HEK293 (cell line): ENCODE data around the gene OSTM1.

Source experiments
- CTCF ChIA-PET: fragments of 350-600 bp; formaldehyde crosslinking; extraction: SDS; loops from one replicate; lab custom pipeline; 2021; ENCODE audit warnings: antibody characterized with exemption; lab: Yijun Ruan, JAX
- POLR2A ChIA-PET: fragments of 300-600 bp; formaldehyde crosslinking; extraction: SDS; loops from one replicate; lab custom pipeline; 2020; ENCODE audit warnings: antibody characterized with exemption, inconsistent platforms; lab: Yijun Ruan, JAX
- H3K27ac ChIP-seq: fragments of 200-500 bp; sonication (Bioruptor generic); 2 replicates; pipeline ENCODE4 v1.5.1; 2014; ENCODE audit warnings: low read depth, low read length, control low read depth, inconsistent platforms; ENCODE audit errors: extremely low read depth
- H3K36me3 ChIP-seq, 2 experiments: fragments of 200-500 bp in 1 of 2; sonication (Bioruptor generic) in 1 of 2; 1 replicate in 1 of 2; 2 replicates in 1 of 2; pipeline ENCODE4 v1.5.1; 2014 to 2017; ENCODE audit warnings: inconsistent platforms in 2 of 2, low read length in 2 of 2; ENCODE audit not compliant: control insufficient read depth in 2 of 2, insufficient read depth in 1 of 2
- H3K4me1 ChIP-seq: fragments of 200-500 bp; sonication (Bioruptor generic); 2 replicates; pipeline ENCODE4 v1.5.1; 2014; ENCODE audit warnings: mild to moderate bottlenecking, low read length, inconsistent platforms; ENCODE audit not compliant: control insufficient read depth, insufficient read depth
- H3K4me3 ChIP-seq: 2 replicates; pipeline ENCODE4 v1.5.1; 2011; ENCODE audit warnings: low read depth, mild to moderate bottlenecking, control low read depth, low read length, moderate library complexity
- H3K9me3 ChIP-seq: fragments of 200-500 bp; sonication (Bioruptor generic); 2 replicates; pipeline ENCODE4 v1.5.1; 2014; ENCODE audit warnings: low read depth, low read length, inconsistent platforms; ENCODE audit not compliant: control insufficient read depth, insufficient read depth
- HOXC10 ChIP-seq: sonication (generic); formaldehyde crosslinking; IDR thresholded peaks from 2 replicates; pipeline ENCODE4 v1.8.1; 2023; ENCODE audit warnings: mild to moderate bottlenecking, missing genetic modification reagents
- IKZF3 ChIP-seq: fragments of 450-650 bp; IDR thresholded peaks from 2 replicates; pipeline ENCODE4 v1.5.0; 2018; ENCODE audit warnings: missing biosample characterization, mild to moderate bottlenecking, missing genetic modification characterization, moderate library complexity
- RBAK ChIP-seq: fragments of 450-650 bp; formaldehyde crosslinking; IDR thresholded peaks from 2 replicates; pipeline ENCODE4 v1.5.1; 2016; ENCODE audit warnings: missing biosample characterization, missing genetic modification characterization
- ZBTB20 ChIP-seq: fragments of 450-650 bp; formaldehyde crosslinking; IDR thresholded peaks from 2 replicates; pipeline ENCODE4 v1.5.1; 2016; ENCODE audit warnings: missing biosample characterization, missing genetic modification characterization
- ZNF10 ChIP-seq: fragments of 450-650 bp; formaldehyde crosslinking; IDR thresholded peaks from 2 replicates; pipeline ENCODE4 v1.5.1; 2017; ENCODE audit warnings: missing biosample characterization, missing genetic modification characterization
- ZNF169 ChIP-seq: fragments of 450-650 bp; formaldehyde crosslinking; IDR thresholded peaks from 2 replicates; pipeline ENCODE4 v1.5.1; 2016; ENCODE audit warnings: missing biosample characterization, missing genetic modification characterization
- ZNF37A ChIP-seq: fragments of 450-650 bp; IDR thresholded peaks from 2 replicates; pipeline ENCODE4 v1.5.1; 2018; ENCODE audit warnings: missing biosample characterization, missing genetic modification characterization
- ZNF433 ChIP-seq: fragments of 450-650 bp; formaldehyde crosslinking; IDR thresholded peaks from 2 replicates; pipeline ENCODE4 v1.5.1; 2016; ENCODE audit warnings: missing biosample characterization, missing genetic modification characterization, low read depth
- ZNF596 ChIP-seq: fragments of 450-650 bp; IDR thresholded peaks from 2 replicates; pipeline ENCODE4 v1.5.0; 2018; ENCODE audit warnings: missing biosample characterization, mild to moderate bottlenecking, missing genetic modification characterization, moderate library complexity
- ZNF701 ChIP-seq: fragments of 450-650 bp; formaldehyde crosslinking; IDR thresholded peaks from 2 replicates; pipeline ENCODE4 v1.5.1; 2016; ENCODE audit warnings: missing biosample characterization, missing genetic modification characterization
- ZNF747 ChIP-seq: fragments of 450-650 bp; formaldehyde crosslinking; IDR thresholded peaks from 2 replicates; pipeline ENCODE4 v1.5.1; 2016; ENCODE audit warnings: missing biosample characterization, missing genetic modification characterization
- ZNF785 ChIP-seq: fragments of 450-650 bp; formaldehyde crosslinking; IDR thresholded peaks from 2 replicates; pipeline ENCODE4 v1.5.1; 2016; ENCODE audit warnings: missing biosample characterization, missing genetic modification characterization
- ZSCAN30 ChIP-seq: fragments of 450-650 bp; IDR thresholded peaks from 2 replicates; pipeline ENCODE4 v1.5.1; 2018; ENCODE audit warnings: missing biosample characterization, mild to moderate bottlenecking, missing genetic modification characterization, moderate library complexity
- TF ChIP-seq, protein P1 (sequence below): fragments of 450-650 bp; formaldehyde crosslinking; IDR thresholded peaks from 2 replicates; pipeline ENCODE4 v1.5.1; 2016; ENCODE audit warnings: missing biosample characterization, missing genetic modification characterization
- TF ChIP-seq, protein P2 (sequence below): fragments of 450-650 bp; formaldehyde crosslinking; IDR thresholded peaks from 2 replicates; pipeline ENCODE4 v1.5.1; 2017; ENCODE audit warnings: missing biosample characterization, missing genetic modification characterization
- TF ChIP-seq, protein P3 (sequence below): fragments of 450-650 bp; formaldehyde crosslinking; conservative IDR thresholded peaks from 2 replicates; pipeline ENCODE4 v1.5.1; 2016; ENCODE audit warnings: low read depth, missing biosample characterization, missing genetic modification characterization
- TF ChIP-seq, protein P4 (sequence below): fragments of 450-650 bp; formaldehyde crosslinking; IDR thresholded peaks from 2 replicates; pipeline ENCODE4 v1.5.1; 2016; ENCODE audit warnings: missing biosample characterization, missing genetic modification characterization
- TF ChIP-seq, protein P5 (sequence below): fragments of 450-650 bp; formaldehyde crosslinking; IDR thresholded peaks from 2 replicates; pipeline ENCODE4 v1.5.1; 2017; ENCODE audit warnings: missing biosample characterization, mild to moderate bottlenecking, missing genetic modification characterization, moderate library complexity

The OSTM1 gene

DNA sequence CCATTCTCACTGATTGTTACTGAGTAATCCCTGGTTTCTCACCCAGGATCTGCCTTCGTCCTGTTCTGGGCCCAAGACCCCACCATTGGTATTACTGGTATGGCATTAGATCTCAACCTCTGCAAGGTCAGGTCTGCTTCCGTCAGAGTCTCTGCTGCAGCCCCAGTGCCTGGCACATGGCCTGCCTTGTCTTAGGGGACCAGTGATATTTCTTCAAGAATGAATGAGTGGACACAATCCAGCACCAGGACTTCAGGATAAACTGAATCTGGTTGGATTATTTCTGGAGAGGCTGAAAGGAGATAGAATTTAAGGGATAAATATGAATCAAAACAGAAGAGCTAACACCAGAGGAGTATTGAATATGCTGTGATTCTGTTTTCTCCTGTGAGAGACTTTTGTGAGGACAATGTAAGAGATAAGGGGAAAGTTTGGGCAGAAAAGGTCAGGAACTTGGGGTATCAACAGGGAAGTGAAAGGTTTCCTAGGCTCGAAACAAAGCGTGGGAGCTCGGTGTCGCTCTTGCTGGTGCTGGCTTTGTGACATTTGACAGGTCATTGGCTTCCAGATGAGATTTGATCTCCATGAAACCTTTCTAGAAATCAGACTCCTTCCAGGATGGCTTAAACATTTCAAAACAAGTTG lies 53.9 kb downstream of the OSTM1 start:
- Histone ChIP-seq H3K36me3 (no peaks in the 10 kb centered on the region), H3K9me3 (no peaks in the 10 kb centered on the region), H3K27ac (no peak overlapping the region), H3K4me1 (no peaks in the 10 kb centered on the region), H3K4me3 (no peak overlapping the region)
- POLR2A ChIA-PET, result no interaction called here
- TF ChIP-seq, protein P1, sequence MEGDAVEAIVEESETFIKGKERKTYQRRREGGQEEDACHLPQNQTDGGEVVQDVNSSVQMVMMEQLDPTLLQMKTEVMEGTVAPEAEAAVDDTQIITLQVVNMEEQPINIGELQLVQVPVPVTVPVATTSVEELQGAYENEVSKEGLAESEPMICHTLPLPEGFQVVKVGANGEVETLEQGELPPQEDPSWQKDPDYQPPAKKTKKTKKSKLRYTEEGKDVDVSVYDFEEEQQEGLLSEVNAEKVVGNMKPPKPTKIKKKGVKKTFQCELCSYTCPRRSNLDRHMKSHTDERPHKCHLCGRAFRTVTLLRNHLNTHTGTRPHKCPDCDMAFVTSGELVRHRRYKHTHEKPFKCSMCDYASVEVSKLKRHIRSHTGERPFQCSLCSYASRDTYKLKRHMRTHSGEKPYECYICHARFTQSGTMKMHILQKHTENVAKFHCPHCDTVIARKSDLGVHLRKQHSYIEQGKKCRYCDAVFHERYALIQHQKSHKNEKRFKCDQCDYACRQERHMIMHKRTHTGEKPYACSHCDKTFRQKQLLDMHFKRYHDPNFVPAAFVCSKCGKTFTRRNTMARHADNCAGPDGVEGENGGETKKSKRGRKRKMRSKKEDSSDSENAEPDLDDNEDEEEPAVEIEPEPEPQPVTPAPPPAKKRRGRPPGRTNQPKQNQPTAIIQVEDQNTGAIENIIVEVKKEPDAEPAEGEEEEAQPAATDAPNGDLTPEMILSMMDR (tag by site-specific recombination), result no peak
- TF ChIP-seq, protein P2, sequence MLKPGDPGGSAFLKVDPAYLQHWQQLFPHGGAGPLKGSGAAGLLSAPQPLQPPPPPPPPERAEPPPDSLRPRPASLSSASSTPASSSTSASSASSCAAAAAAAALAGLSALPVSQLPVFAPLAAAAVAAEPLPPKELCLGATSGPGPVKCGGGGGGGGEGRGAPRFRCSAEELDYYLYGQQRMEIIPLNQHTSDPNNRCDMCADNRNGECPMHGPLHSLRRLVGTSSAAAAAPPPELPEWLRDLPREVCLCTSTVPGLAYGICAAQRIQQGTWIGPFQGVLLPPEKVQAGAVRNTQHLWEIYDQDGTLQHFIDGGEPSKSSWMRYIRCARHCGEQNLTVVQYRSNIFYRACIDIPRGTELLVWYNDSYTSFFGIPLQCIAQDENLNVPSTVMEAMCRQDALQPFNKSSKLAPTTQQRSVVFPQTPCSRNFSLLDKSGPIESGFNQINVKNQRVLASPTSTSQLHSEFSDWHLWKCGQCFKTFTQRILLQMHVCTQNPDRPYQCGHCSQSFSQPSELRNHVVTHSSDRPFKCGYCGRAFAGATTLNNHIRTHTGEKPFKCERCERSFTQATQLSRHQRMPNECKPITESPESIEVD (tag by site-specific recombination), result no peak
- TF ChIP-seq ZNF37A (tag by site-specific recombination), result no peak
- TF ChIP-seq RBAK, result no peak
- TF ChIP-seq ZNF701 (tag by site-specific recombination), result no peak
- TF ChIP-seq, protein P3, sequence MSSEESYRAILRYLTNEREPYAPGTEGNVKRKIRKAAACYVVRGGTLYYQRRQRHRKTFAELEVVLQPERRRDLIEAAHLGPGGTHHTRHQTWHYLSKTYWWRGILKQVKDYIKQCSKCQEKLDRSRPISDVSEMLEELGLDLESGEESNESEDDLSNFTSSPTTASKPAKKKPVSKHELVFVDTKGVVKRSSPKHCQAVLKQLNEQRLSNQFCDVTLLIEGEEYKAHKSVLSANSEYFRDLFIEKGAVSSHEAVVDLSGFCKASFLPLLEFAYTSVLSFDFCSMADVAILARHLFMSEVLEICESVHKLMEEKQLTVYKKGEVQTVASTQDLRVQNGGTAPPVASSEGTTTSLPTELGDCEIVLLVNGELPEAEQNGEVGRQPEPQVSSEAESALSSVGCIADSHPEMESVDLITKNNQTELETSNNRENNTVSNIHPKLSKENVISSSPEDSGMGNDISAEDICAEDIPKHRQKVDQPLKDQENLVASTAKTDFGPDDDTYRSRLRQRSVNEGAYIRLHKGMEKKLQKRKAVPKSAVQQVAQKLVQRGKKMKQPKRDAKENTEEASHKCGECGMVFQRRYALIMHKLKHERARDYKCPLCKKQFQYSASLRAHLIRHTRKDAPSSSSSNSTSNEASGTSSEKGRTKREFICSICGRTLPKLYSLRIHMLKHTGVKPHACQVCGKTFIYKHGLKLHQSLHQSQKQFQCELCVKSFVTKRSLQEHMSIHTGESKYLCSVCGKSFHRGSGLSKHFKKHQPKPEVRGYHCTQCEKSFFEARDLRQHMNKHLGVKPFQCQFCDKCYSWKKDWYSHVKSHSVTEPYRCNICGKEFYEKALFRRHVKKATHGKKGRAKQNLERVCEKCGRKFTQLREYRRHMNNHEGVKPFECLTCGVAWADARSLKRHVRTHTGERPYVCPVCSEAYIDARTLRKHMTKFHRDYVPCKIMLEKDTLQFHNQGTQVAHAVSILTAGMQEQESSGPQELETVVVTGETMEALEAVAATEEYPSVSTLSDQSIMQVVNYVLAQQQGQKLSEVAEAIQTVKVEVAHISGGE, result no peak
- no peak for TF ChIP-seq HOXC10 (CRISPR knock-in tag)
- no peak for TF ChIP-seq ZNF747
- no peak for TF ChIP-seq ZSCAN30 (tag by site-specific recombination)
- TF ChIP-seq ZNF433 (tag by site-specific recombination), result no peak
- TF ChIP-seq, protein P4, sequence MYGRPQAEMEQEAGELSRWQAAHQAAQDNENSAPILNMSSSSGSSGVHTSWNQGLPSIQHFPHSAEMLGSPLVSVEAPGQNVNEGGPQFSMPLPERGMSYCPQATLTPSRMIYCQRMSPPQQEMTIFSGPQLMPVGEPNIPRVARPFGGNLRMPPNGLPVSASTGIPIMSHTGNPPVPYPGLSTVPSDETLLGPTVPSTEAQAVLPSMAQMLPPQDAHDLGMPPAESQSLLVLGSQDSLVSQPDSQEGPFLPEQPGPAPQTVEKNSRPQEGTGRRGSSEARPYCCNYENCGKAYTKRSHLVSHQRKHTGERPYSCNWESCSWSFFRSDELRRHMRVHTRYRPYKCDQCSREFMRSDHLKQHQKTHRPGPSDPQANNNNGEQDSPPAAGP, result no peak
- TF ChIP-seq ZBTB20 (tag by site-specific recombination), result no peak
- TF ChIP-seq IKZF3 (tag by site-specific recombination), result no peak
- TF ChIP-seq ZNF785 (tag by site-specific recombination), result no peak
- TF ChIP-seq ZNF596 (tag by site-specific recombination), result no peak
- TF ChIP-seq ZNF169 (tag by site-specific recombination), result no peak
- TF ChIP-seq ZNF10 (tag by site-specific recombination), result no peak
- TF ChIP-seq, protein P5, sequence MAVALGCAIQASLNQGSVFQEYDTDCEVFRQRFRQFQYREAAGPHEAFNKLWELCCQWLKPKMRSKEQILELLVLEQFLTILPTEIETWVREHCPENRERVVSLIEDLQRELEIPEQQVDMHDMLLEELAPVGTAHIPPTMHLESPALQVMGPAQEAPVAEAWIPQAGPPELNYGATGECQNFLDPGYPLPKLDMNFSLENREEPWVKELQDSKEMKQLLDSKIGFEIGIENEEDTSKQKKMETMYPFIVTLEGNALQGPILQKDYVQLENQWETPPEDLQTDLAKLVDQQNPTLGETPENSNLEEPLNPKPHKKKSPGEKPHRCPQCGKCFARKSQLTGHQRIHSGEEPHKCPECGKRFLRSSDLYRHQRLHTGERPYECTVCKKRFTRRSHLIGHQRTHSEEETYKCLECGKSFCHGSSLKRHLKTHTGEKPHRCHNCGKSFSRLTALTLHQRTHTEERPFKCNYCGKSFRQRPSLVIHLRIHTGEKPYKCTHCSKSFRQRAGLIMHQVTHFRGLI (tag by site-specific recombination), result no peak
- CTCF ChIA-PET, result no interaction called here
